Uterus (tissue), 4 donors: ENCODE measurements around the gene CBLL1. TPM values are rescaled to one million over a fixed set of nuclear protein-coding genes. Genes with fewer than 3 reads are reported as not detected.

Experiments used
- DNase-seq, 2 donors: peaks; one replicate each; pipeline ENCODE4 v3.0.0-alpha.2; 2019 to 2020
- H3K27ac ChIP-seq, 2 donors: fragments of 200-600 bp; sonication (generic); 1 replicate in 1 of 2; 2 replicates in 1 of 2; pipeline ENCODE4 v1.5.1; 2016 to 2018
- H3K27me3 ChIP-seq, 2 donors: fragments of 200-600 bp; sonication (generic); one replicate each; pipeline ENCODE4 v1.5.1; 2018 to 2019; ENCODE audit warnings: control low read depth in 1 of 2
- H3K36me3 ChIP-seq, 2 donors: fragments of 200-600 bp; sonication (generic); one replicate each; pipeline ENCODE4 v1.5.1; 2019; ENCODE audit warnings: control low read depth in 1 of 2
- H3K4me1 ChIP-seq, 2 donors: fragments of 200-600 bp; sonication (generic); one replicate each; pipeline ENCODE4 v1.5.1; 2018 to 2019; ENCODE audit warnings: control low read depth in 1 of 2
- H3K4me3 ChIP-seq, 2 donors: fragments of 200-600 bp; sonication (generic); 1 replicate in 1 of 2; 2 replicates in 1 of 2; pipeline ENCODE4 v1.5.1; 2018 to 2019; ENCODE audit warnings: mild to moderate bottlenecking in 1 of 2
- H3K9me3 ChIP-seq, 2 donors: fragments of 200-600 bp; sonication (generic); one replicate each; pipeline ENCODE4 v1.5.1; 2019; ENCODE audit warnings: control low read depth in 1 of 2
- POLR2A ChIP-seq, 2 donors: fragments of 450-650 bp; IDR thresholded peaks; one replicate each; pipeline ENCODE4 v1.6.1; 2016; ENCODE audit warnings: antibody characterized with exemption in 2 of 2, mild to moderate bottlenecking in 1 of 2, moderate library complexity in 1 of 2
- intact Hi-C: fragments of 100-400 bp; cut with DNase I; formaldehyde crosslinking; loops from one replicate; pipeline ENCODE4 v1.15.1; 2023; ENCODE audit warnings: low total_unique reads
- total RNA-seq, 4 donors: library from RNA; depleted of rRNA in 3 of 4; stranded (reverse); fragments of >200 nt in 3 of 4; gene quantifications; one replicate each; pipeline versions ENCODE4 v1.1.0 to v1.2.4, GENCODE V29; 2014 to 2023
- TF ChIP-seq, protein P1 (sequence below), 4 experiments: fragments of 200-600 bp in 2 of 4; fragments of 450-650 bp in 2 of 4; sonication (generic) in 2 of 4; IDR thresholded peaks; one replicate each; pipeline ENCODE4 v1.5.1; 2016 to 2019; ENCODE audit warnings: antibody characterized with exemption in 4 of 4, mild to moderate bottlenecking in 2 of 4, moderate library complexity in 1 of 4
- donor health status: DM: yes; HTN: yes; CAD: no.

CBLL1 gene, protein sequence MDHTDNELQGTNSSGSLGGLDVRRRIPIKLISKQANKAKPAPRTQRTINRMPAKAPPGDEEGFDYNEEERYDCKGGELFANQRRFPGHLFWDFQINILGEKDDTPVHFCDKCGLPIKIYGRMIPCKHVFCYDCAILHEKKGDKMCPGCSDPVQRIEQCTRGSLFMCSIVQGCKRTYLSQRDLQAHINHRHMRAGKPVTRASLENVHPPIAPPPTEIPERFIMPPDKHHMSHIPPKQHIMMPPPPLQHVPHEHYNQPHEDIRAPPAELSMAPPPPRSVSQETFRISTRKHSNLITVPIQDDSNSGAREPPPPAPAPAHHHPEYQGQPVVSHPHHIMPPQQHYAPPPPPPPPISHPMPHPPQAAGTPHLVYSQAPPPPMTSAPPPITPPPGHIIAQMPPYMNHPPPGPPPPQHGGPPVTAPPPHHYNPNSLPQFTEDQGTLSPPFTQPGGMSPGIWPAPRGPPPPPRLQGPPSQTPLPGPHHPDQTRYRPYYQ
- 10 to 100 TPM; 22.3 to 54.1 (median 29.1) TPM for total RNA-seq

DNA sequence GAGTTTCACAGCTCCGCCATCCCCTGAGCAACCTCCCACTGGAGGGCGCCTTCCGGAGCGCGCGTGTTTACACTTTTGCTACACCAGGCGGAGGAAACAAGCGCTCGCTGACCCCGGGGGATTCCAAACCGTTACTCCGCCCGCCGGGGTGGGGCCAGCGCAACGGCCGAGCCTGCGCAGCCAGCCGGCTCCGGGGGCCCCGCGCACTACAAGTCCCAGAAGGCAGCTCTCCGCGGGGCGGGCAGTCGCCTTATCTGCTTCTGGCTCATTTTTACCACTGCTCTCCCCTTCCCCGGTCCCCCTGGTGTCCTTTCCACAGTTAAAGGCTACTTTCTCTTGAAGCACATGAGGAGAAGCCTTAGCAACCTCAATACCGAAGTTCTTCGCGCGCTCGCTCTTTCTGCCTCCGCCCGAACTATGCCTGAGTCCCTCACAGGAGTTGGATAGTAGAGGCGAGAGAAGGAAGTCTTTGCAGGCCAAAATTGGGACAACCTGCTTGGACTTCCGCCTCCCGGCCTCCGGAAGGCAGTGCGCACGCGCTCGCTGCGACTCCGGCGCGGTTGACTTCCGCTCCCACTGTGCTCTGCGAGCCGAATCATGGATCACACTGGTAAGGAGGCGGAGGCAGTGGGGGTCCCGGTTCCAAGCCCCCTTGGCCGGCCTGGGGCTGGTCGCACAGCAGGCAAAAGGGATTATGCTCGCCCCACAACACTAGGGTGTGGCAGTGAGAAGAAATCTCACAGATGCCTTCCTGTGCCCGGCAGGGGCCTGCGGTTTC, at the start of gene CBLL1:
TSS of gene CBLL1 (plus strand) at position 576 of the 778 bp plus-strand sequence. CDS start at position 598, 22 bp downstream.
- peak; percentile 50 to 65 for TF ChIP-seq POLR2A (IDR thresholded peaks at IDR 0.05)
- TF ChIP-seq, protein P1, sequence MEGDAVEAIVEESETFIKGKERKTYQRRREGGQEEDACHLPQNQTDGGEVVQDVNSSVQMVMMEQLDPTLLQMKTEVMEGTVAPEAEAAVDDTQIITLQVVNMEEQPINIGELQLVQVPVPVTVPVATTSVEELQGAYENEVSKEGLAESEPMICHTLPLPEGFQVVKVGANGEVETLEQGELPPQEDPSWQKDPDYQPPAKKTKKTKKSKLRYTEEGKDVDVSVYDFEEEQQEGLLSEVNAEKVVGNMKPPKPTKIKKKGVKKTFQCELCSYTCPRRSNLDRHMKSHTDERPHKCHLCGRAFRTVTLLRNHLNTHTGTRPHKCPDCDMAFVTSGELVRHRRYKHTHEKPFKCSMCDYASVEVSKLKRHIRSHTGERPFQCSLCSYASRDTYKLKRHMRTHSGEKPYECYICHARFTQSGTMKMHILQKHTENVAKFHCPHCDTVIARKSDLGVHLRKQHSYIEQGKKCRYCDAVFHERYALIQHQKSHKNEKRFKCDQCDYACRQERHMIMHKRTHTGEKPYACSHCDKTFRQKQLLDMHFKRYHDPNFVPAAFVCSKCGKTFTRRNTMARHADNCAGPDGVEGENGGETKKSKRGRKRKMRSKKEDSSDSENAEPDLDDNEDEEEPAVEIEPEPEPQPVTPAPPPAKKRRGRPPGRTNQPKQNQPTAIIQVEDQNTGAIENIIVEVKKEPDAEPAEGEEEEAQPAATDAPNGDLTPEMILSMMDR (IDR thresholded peaks at IDR 0.05): peak; percentile 52 to 82 (median 68)
- Histone ChIP-seq H3K36me3 (no peaks in the 10 kb centered on the region), H3K9me3 (no peaks in the 10 kb centered on the region), H3K27me3 (no peaks in the 10 kb centered on the region), H3K27ac (peak within 1 kb of the TSS; percentile 97), H3K4me1 (peaks cover 0 to 9% of the 10 kb centered on the region in 2 donors), H3K4me3 (peak within 1 kb of the TSS; percentile 84 to 97)
- DNase-seq: peak; percentile 96 to 97
- intact Hi-C loops: no loop called here

DNA sequence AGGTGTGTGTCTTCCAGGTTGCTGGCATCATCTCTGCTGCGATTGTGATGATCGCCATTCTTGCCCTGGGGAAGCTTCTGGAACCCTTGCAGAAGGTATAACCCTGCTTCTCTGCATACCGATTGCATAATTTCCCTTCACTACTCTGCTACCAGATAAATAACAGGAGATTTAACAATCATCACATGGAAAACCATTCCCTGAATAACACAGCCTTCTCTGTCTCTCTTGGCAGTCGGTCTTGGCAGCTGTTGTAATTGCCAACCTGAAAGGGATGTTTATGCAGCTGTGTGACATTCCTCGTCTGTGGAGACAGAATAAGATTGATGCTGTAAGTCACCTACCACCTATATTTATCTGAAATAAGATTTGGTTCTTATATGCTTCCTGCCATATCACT, 49.6 kb upstream of the CBLL1 start:
- no peaks in the 10 kb centered on the region for H3K36me3 ChIP-seq
- H3K27ac ChIP-seq: peak overlapping the region in 1 of 2 donors; percentile 22
- H3K4me3 ChIP-seq: no peak overlapping the region
- DNase-seq: no peak
- intact Hi-C loops: no loop called here
- H3K27me3 ChIP-seq: no peaks in the 10 kb centered on the region
- TF ChIP-seq POLR2A (IDR thresholded peaks at IDR 0.05): no peak
- TF ChIP-seq, protein P1 (IDR thresholded peaks at IDR 0.05): no peak
- H3K9me3 ChIP-seq: no peaks in the 10 kb centered on the region
- H3K4me1 ChIP-seq: no peaks in the 10 kb centered on the region

DNA sequence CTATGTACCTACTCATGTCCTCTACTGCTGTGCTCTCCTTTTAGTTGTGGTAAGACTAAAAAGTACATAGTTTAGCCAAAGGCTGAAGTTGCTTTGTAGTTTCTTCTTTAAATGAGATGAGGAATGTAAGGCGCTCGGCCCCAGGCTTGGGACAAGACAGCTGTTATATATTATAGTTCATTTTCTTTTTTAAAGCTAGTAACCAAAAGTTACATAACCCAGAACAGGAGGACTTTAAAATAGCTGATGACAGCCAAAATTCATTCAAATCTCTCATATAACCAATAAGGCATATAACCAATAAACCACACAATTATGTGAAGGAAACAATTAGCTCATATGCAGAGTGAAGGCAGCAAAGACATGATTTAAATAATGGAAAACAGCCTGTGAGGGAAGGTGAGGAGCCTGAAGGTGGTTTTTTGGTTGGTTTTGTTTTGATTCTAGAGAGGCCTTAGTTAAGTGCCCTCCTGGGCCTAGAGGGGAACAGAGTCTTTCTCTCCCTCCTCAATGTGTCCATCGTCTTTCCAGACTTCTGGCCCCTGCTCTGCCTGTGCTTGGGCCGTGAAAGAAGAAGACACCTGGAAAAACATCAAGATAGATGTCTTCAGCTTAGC, 47.5 kb upstream of the CBLL1 start:
- intact Hi-C loops: no loop called here
- Histone ChIP-seq H3K27ac (peak overlapping the region; percentile 6 to 48), H3K36me3 (no peaks in the 10 kb centered on the region), H3K4me3 (no peak overlapping the region), H3K4me1 (no peaks in the 10 kb centered on the region), H3K27me3 (no peaks in the 10 kb centered on the region), H3K9me3 (no peaks in the 10 kb centered on the region)
- no peak for DNase-seq
- TF ChIP-seq, protein P1 (IDR thresholded peaks at IDR 0.05): no peak
- TF ChIP-seq POLR2A (IDR thresholded peaks at IDR 0.05): no peak

DNA sequence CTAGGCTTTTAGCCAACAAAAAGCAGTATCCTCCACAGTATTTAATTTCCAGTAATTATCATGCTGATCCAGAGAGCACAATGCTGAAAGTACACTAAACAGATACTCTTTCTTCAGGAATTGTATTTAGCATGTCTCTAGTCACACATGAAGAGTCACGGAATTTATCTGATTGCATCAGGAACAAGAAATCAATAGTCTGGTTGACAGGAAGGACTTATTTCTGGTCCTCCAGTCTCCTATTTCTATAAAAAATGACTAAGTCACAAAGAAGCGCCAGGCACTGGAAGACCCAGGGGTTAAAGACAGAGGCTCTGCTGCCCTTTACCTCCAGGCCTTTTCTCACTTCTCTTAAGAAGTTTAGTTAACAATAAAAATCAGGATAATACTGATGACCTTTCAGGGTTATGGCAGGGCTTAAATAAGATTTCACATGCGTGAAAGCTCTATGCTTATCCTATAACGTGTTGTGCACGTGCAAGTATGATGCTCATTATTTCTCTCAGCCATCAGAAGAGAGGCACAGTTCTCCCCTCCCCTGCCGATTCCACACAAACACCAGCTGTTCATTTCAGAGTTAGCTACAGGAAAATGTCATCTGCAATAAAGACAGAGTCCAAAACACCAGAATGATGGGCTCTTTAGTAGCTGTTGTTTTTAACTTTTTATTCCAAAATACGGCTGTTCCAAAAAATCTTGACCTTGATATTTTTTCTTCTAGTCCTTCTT, 46.5 kb upstream of the CBLL1 start:
- TF ChIP-seq POLR2A (IDR thresholded peaks at IDR 0.05): no peak
- TF ChIP-seq, protein P1 (IDR thresholded peaks at IDR 0.05): no peak
- Histone ChIP-seq H3K36me3 (no peaks in the 10 kb centered on the region), H3K4me1 (no peaks in the 10 kb centered on the region), H3K27ac (peak overlapping the region; percentile 6 to 48), H3K27me3 (no peaks in the 10 kb centered on the region), H3K4me3 (no peak overlapping the region), H3K9me3 (no peaks in the 10 kb centered on the region)
- intact Hi-C loops: no loop called here
- no peak for DNase-seq
